Fibroblast of villous mesenchyme (primary cell): Measurements from ENCODE around the gene ARHGAP33. TPM values are rescaled to one million over a fixed set of nuclear protein-coding genes. Genes with fewer than 3 reads are reported as not detected.
A peak's percentile ranks its signal among the peaks of the same experiment; 100 is the strongest.

ENCODE experiments used
- DNase-seq: peaks from one replicate; pipeline ENCODE4 v3.0.0-alpha.2; 2010; ENCODE audit warnings: low read depth
- H3K4me3 ChIP-seq: 2 replicates; pipeline ENCODE4 v1.5.1; 2011; ENCODE audit warnings: low read depth, mild to moderate bottlenecking, low read length
- total RNA-seq: library from RNA; depleted of rRNA; stranded (reverse); fragments of >200 nt; gene quantifications from 2 replicates; pipeline ENCODE4 v1.2.3, GENCODE V29; 2012
- TF ChIP-seq, protein P1 (sequence below): IDR thresholded peaks from 2 replicates; pipeline ENCODE4 v1.5.1; 2012; ENCODE audit warnings: low read depth, mild to moderate bottlenecking, low read length; ENCODE audit not compliant: insufficient read depth

Gene ARHGAP33
- total RNA-seq, 1 donor = 1.7 TPM

DNA sequence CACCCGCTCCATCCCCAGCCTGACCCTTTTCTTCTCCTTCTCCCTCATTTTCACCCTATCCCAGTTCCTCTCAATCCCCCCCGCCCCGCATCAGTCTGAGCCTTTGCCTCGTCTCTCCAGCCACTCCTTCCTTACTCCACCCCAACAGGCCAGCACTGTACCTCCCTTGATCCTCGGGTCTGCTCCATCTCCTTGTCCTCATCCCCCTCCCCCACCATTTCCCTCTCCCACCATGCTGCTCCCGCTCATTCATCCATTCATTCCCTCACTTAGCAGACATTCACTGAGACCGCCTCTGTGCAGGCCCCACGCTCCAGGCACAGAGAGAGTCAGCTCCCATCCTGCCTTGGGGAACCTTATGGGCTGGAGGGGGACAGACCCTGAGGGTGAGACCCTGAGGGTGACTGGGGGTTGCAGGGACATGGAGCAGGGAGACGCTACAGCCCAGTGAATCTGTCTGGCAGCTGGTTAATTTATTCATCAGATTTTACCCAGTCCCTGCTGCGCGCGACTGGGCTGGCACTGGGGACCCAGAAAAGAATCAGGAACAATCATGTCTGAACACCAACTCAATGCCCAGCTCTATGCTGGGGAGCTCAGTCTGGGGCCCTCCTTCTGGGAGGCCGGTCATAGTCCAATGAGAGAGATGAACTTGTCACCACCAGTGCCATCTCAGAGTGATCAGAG, 881 bp downstream of the ARHGAP33 start:
- H3K4me3 ChIP-seq = peak overlapping the region; percentile 73
- no peak for DNase-seq
- TF ChIP-seq, protein P1, sequence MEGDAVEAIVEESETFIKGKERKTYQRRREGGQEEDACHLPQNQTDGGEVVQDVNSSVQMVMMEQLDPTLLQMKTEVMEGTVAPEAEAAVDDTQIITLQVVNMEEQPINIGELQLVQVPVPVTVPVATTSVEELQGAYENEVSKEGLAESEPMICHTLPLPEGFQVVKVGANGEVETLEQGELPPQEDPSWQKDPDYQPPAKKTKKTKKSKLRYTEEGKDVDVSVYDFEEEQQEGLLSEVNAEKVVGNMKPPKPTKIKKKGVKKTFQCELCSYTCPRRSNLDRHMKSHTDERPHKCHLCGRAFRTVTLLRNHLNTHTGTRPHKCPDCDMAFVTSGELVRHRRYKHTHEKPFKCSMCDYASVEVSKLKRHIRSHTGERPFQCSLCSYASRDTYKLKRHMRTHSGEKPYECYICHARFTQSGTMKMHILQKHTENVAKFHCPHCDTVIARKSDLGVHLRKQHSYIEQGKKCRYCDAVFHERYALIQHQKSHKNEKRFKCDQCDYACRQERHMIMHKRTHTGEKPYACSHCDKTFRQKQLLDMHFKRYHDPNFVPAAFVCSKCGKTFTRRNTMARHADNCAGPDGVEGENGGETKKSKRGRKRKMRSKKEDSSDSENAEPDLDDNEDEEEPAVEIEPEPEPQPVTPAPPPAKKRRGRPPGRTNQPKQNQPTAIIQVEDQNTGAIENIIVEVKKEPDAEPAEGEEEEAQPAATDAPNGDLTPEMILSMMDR = no peak

DNA sequence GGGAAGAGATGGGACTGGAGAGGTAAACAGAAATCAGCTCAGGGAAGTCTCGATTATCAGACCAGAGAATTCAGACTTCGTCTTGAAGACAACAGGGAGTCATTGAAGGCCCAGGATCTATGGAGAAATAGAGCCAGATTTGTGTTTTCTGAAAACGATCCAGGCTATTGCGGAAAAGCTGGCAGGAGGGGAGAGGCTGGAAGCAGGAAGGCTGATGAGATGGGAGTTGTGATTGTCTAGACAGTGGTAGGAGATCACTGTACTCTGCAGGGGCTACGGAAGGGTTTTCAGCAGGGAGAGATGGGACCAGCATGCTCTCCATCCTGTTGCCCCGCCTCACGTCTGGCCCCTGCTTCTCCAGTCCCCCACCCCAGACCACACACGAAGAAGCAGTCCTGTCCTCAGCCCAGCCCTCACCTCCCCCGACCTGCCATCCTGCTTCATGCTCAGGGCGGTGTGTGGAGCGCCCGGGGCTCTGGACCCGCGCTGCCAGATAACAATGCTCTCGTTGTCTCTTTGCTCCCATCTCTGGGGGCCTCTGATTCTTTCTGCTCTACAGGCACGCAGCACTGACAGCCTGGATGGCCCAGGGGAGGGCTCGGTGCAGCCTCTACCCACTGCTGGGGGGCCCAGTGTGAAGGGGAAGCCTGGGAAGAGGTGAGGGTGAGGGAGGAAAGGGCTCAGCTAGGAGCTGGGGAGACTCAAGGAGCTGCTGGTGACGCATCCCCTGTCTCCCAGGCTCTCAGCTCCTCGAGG, 1.9 kb downstream of the ARHGAP33 start:
- DNase-seq = no peak
- TF ChIP-seq, protein P1 = no peak
- no peak overlapping the region for H3K4me3 ChIP-seq

DNA sequence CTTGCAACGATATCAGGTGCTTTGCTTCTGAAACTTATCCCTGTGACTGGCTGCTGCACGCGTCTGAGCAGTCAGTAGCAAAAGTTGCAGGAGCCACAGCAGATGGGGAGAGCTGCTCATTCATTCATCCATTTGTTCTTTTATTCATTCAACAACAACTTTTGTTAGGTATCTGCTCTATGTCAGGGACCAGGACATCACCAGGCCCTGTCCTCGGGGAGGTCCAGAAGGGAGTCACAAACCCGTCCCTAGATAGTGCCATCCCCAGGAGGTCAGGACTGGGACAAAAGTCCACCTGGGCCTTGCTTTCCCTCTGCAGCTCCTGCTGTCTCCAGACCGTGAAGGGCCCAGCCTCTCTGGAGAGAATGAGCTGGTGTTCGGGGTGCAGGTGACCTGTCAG, 2.6 kb downstream of the ARHGAP33 start:
- TF ChIP-seq, protein P1 = no peak
- DNase-seq = no peak
- H3K4me3 ChIP-seq = no peak overlapping the region

DNA sequence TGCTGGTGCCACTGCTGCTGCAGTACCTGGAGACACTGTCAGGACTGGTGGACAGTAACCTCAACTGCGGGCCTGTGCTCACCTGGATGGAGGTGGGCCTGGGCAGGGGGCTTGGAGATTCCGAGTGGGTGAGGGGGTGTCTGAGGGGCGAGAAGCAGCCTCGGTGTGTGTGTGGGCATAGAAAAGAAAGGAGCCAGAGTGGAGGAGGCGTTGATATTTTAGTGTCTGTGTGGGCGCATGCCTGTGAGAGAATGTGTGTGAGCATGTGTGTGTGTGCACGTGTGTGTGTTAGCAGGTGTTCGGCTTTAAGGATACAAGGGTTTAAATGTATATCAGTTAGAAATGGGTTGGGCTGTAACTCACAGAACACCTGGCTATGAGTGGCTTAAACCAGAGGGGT, 3.7 kb downstream of the ARHGAP33 start:
- TF ChIP-seq, protein P1 = no peak
- no peak overlapping the region for H3K4me3 ChIP-seq
- no peak for DNase-seq

DNA sequence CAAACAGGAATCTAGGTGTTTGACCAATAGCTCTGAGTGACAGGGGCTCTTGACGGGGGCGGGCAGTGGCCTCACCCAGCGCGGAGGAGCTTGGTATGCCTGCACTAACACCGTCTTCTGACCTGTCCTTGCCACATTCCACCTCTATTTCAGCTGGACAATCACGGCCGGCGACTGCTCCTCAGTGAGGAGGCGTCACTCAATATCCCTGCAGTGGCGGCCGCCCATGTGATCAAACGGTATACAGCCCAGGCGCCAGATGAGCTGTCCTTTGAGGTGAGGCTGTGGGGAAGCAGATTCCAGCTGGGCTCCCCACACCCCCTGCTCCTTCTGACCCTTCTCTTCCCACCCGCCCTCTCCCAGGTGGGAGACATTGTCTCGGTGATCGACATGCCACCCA, 4.7 kb downstream of the ARHGAP33 start:
- DNase-seq = no peak
- TF ChIP-seq, protein P1 = no peak
- no peak overlapping the region for H3K4me3 ChIP-seq

DNA sequence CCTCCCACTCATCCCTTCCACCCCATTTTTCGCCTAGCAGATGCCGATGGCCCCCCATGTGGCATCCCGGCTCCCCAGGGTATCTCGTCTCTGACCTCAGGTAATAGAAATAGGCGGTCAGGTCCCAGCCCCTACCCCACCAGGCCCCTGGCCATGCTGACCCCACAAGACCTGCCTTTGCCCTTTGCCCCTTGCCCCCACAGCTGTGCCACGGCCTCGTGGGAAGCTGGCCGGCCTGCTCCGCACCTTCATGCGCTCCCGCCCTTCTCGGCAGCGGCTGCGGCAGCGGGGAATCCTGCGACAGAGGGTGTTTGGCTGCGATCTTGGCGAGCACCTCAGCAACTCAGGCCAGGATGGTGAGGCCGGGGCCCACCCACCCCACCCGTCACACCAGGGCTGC, 5.4 kb downstream of the ARHGAP33 start:
- DNase-seq = no peak
- H3K4me3 ChIP-seq = no peak overlapping the region
- TF ChIP-seq, protein P1 = no peak

DNA sequence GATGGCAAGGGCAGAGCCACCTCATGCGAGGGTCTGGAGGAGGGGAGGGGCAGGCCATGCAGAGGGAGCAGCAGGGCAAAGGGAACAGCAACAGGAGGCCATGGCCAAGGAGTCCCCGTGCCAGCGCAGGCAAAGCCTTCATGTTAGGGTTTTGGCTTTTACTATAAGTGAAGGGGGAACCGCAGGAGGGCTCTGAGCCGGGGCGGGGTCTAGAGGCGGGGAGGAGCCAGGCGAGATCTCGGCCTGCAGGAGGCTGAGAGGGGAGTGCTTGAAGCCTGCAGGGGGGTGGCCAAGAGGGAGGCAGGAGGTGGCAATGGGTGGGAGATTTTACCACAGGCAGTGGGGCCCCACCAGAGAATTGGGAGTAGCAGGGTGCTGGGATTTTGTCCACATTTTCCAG, 6.3 kb downstream of the ARHGAP33 start:
- H3K4me3 ChIP-seq = no peak overlapping the region
- DNase-seq = no peak
- TF ChIP-seq, protein P1 = no peak
